H1 (cell line): ENCODE measurements around the gene RHOBTB3. TPM values are rescaled to one million over a fixed set of nuclear protein-coding genes. Genes with fewer than 3 reads are reported as not detected.

Source experiments
- polyA plus RNA-seq, 7 experiments: library from polyadenylated mRNA; depleted of rRNA in 3 of 7; stranded (reverse) in 5 of 7; unstranded in 2 of 7; fragments of >200 nt in 5 of 7; fragments of 200-250 nt in 2 of 7; gene quantifications; 1 replicate in 5 of 7; 2 replicates in 1 of 7; 4 replicates in 1 of 7; pipeline versions ENCODE4 v1.2.1 to v1.2.3, GENCODE V29; 2011 to 2013; ENCODE audit warnings: missing spikeins in 2 of 7, mixed read lengths in 2 of 7
- total RNA-seq: library from RNA; stranded (reverse); fragmentation: NEBNext Ultra II Directional; extraction: Animal tissue kit (Norgen Biotek cat#: 25700); gene quantifications from 2 replicates; pipeline ENCODE4 v1.2.1, GENCODE V29; 2021
- TF ChIP-seq, protein P1 (sequence below): fragments of 300-600 bp; sonication (generic); IDR thresholded peaks from 2 replicates; pipeline ENCODE4 v1.7.1; 2012; ENCODE audit warnings: low read length, moderate library complexity, mild to moderate bottlenecking, inconsistent platforms; ENCODE audit not compliant: insufficient replicate concordance

RHOBTB3 gene
- total and polyA plus RNA-seq, 2 of the 8 experiments (the other 6 are each of a cell fraction or from before 2014, with no cell fraction given), result 8.2 to 17.5 TPM

DNA sequence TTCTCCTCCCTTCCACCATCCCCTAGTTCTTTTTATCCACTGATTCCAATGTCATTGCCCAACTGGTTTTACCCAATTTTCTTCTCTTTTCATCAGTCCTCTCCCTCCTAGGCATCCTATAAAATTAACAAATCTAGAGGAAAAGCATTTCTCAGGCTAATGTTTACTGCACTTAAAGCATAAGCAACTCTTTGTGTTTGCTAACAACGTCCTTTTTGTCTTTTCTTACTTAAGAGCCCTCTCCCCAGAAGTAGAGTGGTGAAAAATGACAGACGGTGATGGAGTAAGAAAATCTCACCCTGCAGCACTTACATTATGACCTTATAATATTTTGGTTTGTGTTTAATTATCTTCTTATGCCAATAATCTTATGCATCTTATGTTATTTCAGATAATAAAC lies 46.8 kb upstream of the RHOBTB3 start (continued):
- TF ChIP-seq, protein P1, sequence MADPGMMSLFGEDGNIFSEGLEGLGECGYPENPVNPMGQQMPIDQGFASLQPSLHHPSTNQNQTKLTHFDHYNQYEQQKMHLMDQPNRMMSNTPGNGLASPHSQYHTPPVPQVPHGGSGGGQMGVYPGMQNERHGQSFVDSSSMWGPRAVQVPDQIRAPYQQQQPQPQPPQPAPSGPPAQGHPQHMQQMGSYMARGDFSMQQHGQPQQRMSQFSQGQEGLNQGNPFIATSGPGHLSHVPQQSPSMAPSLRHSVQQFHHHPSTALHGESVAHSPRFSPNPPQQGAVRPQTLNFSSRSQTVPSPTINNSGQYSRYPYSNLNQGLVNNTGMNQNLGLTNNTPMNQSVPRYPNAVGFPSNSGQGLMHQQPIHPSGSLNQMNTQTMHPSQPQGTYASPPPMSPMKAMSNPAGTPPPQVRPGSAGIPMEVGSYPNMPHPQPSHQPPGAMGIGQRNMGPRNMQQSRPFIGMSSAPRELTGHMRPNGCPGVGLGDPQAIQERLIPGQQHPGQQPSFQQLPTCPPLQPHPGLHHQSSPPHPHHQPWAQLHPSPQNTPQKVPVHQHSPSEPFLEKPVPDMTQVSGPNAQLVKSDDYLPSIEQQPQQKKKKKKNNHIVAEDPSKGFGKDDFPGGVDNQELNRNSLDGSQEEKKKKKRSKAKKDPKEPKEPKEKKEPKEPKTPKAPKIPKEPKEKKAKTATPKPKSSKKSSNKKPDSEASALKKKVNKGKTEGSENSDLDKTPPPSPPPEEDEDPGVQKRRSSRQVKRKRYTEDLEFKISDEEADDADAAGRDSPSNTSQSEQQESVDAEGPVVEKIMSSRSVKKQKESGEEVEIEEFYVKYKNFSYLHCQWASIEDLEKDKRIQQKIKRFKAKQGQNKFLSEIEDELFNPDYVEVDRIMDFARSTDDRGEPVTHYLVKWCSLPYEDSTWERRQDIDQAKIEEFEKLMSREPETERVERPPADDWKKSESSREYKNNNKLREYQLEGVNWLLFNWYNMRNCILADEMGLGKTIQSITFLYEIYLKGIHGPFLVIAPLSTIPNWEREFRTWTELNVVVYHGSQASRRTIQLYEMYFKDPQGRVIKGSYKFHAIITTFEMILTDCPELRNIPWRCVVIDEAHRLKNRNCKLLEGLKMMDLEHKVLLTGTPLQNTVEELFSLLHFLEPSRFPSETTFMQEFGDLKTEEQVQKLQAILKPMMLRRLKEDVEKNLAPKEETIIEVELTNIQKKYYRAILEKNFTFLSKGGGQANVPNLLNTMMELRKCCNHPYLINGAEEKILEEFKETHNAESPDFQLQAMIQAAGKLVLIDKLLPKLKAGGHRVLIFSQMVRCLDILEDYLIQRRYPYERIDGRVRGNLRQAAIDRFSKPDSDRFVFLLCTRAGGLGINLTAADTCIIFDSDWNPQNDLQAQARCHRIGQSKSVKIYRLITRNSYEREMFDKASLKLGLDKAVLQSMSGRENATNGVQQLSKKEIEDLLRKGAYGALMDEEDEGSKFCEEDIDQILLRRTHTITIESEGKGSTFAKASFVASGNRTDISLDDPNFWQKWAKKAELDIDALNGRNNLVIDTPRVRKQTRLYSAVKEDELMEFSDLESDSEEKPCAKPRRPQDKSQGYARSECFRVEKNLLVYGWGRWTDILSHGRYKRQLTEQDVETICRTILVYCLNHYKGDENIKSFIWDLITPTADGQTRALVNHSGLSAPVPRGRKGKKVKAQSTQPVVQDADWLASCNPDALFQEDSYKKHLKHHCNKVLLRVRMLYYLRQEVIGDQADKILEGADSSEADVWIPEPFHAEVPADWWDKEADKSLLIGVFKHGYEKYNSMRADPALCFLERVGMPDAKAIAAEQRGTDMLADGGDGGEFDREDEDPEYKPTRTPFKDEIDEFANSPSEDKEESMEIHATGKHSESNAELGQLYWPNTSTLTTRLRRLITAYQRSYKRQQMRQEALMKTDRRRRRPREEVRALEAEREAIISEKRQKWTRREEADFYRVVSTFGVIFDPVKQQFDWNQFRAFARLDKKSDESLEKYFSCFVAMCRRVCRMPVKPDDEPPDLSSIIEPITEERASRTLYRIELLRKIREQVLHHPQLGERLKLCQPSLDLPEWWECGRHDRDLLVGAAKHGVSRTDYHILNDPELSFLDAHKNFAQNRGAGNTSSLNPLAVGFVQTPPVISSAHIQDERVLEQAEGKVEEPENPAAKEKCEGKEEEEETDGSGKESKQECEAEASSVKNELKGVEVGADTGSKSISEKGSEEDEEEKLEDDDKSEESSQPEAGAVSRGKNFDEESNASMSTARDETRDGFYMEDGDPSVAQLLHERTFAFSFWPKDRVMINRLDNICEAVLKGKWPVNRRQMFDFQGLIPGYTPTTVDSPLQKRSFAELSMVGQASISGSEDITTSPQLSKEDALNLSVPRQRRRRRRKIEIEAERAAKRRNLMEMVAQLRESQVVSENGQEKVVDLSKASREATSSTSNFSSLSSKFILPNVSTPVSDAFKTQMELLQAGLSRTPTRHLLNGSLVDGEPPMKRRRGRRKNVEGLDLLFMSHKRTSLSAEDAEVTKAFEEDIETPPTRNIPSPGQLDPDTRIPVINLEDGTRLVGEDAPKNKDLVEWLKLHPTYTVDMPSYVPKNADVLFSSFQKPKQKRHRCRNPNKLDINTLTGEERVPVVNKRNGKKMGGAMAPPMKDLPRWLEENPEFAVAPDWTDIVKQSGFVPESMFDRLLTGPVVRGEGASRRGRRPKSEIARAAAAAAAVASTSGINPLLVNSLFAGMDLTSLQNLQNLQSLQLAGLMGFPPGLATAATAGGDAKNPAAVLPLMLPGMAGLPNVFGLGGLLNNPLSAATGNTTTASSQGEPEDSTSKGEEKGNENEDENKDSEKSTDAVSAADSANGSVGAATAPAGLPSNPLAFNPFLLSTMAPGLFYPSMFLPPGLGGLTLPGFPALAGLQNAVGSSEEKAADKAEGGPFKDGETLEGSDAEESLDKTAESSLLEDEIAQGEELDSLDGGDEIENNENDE, result no peak
- TF ChIP-seq, all 59 proteins: peak for 0
